ENCODE results near the gene FADS1.

DNA sequence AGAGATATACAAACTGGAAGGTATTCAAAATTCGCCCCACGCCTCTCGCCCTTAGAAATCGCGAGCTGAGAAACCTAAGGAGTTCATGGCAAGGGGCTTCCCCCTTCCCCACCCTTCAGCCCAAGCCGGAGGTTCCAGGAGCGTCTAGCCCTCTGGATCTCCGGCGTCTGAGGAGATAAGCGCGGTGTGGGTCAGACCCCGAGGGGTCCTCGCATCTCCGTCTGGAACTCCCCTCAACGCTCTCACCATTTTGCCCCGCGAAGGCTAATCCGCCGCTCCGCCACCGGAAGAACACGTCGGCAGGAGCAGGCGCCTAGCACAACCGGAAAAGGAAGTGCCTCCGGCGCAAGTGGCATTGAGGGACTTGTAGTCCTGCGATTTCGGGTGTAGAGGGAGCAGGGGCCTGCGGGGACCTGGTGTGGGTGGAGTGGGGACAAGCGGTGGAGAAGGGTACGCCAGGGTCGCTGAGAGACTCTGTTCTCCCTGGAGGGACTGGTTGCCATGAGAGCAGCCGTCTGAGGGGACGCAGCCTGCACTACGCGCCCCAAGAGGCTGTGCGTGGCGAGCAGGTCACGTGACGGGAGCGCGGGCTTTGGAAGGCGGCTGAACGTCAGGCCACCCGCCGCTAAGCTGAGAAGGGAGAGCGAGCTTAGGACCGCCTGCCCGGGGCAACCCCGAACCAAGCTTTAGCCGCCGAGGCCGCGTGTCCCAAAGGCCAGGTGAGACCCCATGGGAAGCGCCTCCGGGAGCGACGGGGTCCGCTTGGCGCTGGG, 24.3 kb downstream of the FADS1 start, which contains the start of the genes FEN1 and TMEM258:
- TF ChIP-seq, protein P1, sequence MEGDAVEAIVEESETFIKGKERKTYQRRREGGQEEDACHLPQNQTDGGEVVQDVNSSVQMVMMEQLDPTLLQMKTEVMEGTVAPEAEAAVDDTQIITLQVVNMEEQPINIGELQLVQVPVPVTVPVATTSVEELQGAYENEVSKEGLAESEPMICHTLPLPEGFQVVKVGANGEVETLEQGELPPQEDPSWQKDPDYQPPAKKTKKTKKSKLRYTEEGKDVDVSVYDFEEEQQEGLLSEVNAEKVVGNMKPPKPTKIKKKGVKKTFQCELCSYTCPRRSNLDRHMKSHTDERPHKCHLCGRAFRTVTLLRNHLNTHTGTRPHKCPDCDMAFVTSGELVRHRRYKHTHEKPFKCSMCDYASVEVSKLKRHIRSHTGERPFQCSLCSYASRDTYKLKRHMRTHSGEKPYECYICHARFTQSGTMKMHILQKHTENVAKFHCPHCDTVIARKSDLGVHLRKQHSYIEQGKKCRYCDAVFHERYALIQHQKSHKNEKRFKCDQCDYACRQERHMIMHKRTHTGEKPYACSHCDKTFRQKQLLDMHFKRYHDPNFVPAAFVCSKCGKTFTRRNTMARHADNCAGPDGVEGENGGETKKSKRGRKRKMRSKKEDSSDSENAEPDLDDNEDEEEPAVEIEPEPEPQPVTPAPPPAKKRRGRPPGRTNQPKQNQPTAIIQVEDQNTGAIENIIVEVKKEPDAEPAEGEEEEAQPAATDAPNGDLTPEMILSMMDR (IDR thresholded peaks at IDR 0.05) = no peak
- TF ChIP-seq POLR2AphosphoS5 (IDR thresholded peaks at IDR 0.05) (peak; percentile 84 to 96 (median 93)), POLR2A (IDR thresholded peaks at IDR 0.05) (peak in 1 of 4 donors; percentile 69)

Measured in stomach (tissue), 4 donors.